Vagina (tissue), 2 donors: ENCODE results near the gene NEMF. TPM values are rescaled to one million over a fixed set of nuclear protein-coding genes. Genes with fewer than 3 reads are reported as not detected.
"Not testable (repeated sequence)": the region's sequence is repeated elsewhere in the genome, so short reads cannot be mapped to it uniquely, and the experiment has no call there.

Experiments
- DNase-seq, 2 donors: peaks; one replicate each; pipeline ENCODE4 v3.0.0-alpha.2; 2017; ENCODE audit errors: extremely low spot score in 2 of 2
- H3K27ac ChIP-seq: fragments of 200-600 bp; sonication (generic); one replicate; pipeline ENCODE4 v1.5.1; 2019
- H3K27me3 ChIP-seq: fragments of 200-600 bp; sonication (generic); one replicate; pipeline ENCODE4 v1.5.1; 2019
- H3K36me3 ChIP-seq, 2 donors: fragments of 200-600 bp; sonication (generic); one replicate each; pipeline ENCODE4 v1.5.1; 2017 to 2019
- H3K4me1 ChIP-seq: fragments of 200-600 bp; sonication (generic); one replicate; pipeline ENCODE4 v1.5.1; 2019
- H3K4me3 ChIP-seq, 2 donors: fragments of 200-600 bp; sonication (generic); 1 replicate in 1 of 2; 2 replicates in 1 of 2; pipeline ENCODE4 v1.5.1; 2016 to 2019
- H3K9me3 ChIP-seq: fragments of 200-600 bp; sonication (generic); one replicate; pipeline ENCODE4 v1.5.1; 2019
- POLR2A ChIP-seq, 2 donors: fragments of 450-650 bp; IDR thresholded peaks; one replicate each; pipeline ENCODE4 v1.6.1; 2017; ENCODE audit warnings: antibody characterized with exemption in 2 of 2, mild to moderate bottlenecking in 2 of 2, moderate library complexity in 2 of 2
- POLR2AphosphoS5 ChIP-seq, 2 donors: sonication (generic); formaldehyde crosslinking; IDR thresholded peaks; one replicate each; pipeline ENCODE4 v1.9.0; 2017; ENCODE audit warnings: antibody characterized with exemption in 2 of 2, mild to moderate bottlenecking in 2 of 2, low read depth in 1 of 2; ENCODE audit not compliant: insufficient read depth in 1 of 2
- intact Hi-C: fragments of 100-400 bp; cut with DNase I; formaldehyde crosslinking; loops from one replicate; pipeline ENCODE4 v1.15.1; 2023
- total RNA-seq: library from RNA; depleted of rRNA; stranded (reverse); fragments of >200 nt; gene quantifications from one replicate; pipeline ENCODE4 v1.2.3, GENCODE V29; 2016
- TF ChIP-seq, protein P1 (sequence below), 3 experiments: fragments of 450-650 bp in 2 of 3; fragments of 200-600 bp in 1 of 3; sonication (generic) in 1 of 3; IDR thresholded peaks; one replicate each; pipeline ENCODE4 v1.5.1; 2017 to 2019; ENCODE audit warnings: antibody characterized with exemption in 3 of 3, mild to moderate bottlenecking in 2 of 3, moderate library complexity in 2 of 3

The NEMF gene
- total RNA-seq, 1 donor from 2014 or later, result 77.8 TPM

DNA sequence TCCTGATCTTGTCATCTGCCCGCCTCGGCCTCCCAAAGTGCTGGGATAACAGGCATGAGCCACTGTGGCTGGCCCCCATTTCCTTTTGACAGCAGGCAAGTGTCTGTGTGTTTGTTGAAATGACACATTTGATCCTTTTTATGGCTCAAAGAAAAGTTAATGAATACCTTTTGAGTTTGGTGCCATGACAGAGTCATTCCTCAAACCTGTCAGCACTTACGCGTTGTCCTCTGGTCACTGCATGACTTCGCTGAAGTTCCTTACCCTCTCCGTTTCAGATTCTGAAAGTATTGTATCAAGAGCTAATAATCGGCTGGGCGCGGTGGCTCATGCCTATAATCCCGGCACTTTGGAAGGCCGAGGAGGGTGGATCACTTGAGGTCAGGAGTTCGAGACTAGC is 32.4 kb downstream of the NEMF start:
- Histone ChIP-seq H3K27ac (no peak overlapping the region), H3K4me1 (no peaks in the 10 kb centered on the region), H3K36me3 (peaks cover 8 to 85% of the 10 kb centered on the region in 2 donors), H3K4me3 (no peak overlapping the region), H3K9me3 (peaks cover 8% of the 10 kb centered on the region), H3K27me3 (no peaks in the 10 kb centered on the region)
- TF ChIP-seq POLR2A (IDR thresholded peaks at IDR 0.05), result no peak
- TF ChIP-seq POLR2AphosphoS5 (IDR thresholded peaks at IDR 0.05; ENCODE audit: insufficient read depth in 1 of 2, low read depth in 1 of 2), result no peak
- TF ChIP-seq, protein P1, sequence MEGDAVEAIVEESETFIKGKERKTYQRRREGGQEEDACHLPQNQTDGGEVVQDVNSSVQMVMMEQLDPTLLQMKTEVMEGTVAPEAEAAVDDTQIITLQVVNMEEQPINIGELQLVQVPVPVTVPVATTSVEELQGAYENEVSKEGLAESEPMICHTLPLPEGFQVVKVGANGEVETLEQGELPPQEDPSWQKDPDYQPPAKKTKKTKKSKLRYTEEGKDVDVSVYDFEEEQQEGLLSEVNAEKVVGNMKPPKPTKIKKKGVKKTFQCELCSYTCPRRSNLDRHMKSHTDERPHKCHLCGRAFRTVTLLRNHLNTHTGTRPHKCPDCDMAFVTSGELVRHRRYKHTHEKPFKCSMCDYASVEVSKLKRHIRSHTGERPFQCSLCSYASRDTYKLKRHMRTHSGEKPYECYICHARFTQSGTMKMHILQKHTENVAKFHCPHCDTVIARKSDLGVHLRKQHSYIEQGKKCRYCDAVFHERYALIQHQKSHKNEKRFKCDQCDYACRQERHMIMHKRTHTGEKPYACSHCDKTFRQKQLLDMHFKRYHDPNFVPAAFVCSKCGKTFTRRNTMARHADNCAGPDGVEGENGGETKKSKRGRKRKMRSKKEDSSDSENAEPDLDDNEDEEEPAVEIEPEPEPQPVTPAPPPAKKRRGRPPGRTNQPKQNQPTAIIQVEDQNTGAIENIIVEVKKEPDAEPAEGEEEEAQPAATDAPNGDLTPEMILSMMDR (IDR thresholded peaks at IDR 0.05), result no peak
- no peak for DNase-seq
- intact Hi-C loops, result no loop called here

DNA sequence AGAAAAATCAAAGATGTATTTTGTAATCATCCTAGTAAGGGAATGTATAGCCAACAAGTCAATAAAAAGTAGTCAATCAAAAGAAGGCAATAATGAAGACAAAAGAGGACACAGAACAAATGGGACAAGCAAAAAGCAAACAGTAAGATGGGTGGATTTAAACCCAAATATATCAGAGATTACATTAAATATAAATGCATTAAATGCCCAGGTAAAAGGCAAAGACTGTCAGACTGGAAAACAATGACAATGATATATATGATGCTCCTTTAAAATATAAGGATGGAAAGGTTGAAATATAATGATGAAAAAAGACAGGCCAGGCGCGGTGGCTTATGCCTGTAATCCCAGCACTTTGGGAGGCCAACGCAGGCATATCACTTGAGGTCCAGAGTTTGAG is 35.7 kb downstream of the NEMF start:
- intact Hi-C loops, result no loop called here
- peaks cover 8 to 88% of the 10 kb centered on the region in 2 donors for H3K36me3 ChIP-seq
- no peak overlapping the region for H3K27ac ChIP-seq
- no peak for TF ChIP-seq POLR2AphosphoS5 (IDR thresholded peaks at IDR 0.05; ENCODE audit: insufficient read depth in 1 of 2, low read depth in 1 of 2)
- TF ChIP-seq, protein P1 (IDR thresholded peaks at IDR 0.05), result no peak
- no peak for TF ChIP-seq POLR2A (IDR thresholded peaks at IDR 0.05)
- H3K27me3 ChIP-seq, result no peaks in the 10 kb centered on the region
- DNase-seq, result no peak
- H3K4me1 ChIP-seq, result no peaks in the 10 kb centered on the region
- H3K4me3 ChIP-seq, result no peak overlapping the region
- H3K9me3 ChIP-seq, result peaks cover 8% of the 10 kb centered on the region

DNA sequence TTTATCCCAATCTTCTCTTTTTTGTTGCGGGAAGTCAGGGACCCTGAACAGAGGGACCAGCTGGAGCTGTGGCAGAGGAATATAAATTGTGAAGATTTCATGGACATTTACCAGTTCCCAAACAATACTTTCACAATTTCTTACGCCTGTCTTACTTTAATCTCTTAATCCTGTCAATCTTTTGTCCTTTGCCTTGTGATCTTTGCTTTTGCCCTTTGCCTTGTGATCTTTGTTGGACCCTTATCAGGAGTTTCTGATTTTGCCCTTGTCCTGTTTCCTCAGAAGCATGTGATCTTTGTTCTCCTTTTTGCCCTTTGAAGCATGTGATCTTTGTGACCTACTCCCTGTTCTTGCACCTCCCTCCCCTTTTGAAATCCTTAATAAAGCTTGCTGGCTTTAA is 36.5 kb downstream of the NEMF start:
- H3K27me3 ChIP-seq, H3K9me3 ChIP-seq, DNase-seq, H3K27ac ChIP-seq, H3K4me1 ChIP-seq, H3K4me3 ChIP-seq, intact Hi-C loops: not testable (repeated sequence)
- H3K36me3 ChIP-seq, result peaks cover 8 to 94% of the 10 kb centered on the region in 2 donors

- no peak for DNase-seq
- Histone ChIP-seq H3K9me3 (no peaks in the 10 kb centered on the region), H3K4me1 (no peaks in the 10 kb centered on the region), H3K36me3 (peaks cover 0 to 70% of the 10 kb centered on the region in 2 donors), H3K27me3 (no peaks in the 10 kb centered on the region), H3K27ac (no peak overlapping the region), H3K4me3 (no peak overlapping the region)
- intact Hi-C loops, result no loop called here
- TF ChIP-seq, protein P1 (IDR thresholded peaks at IDR 0.05), result no peak
- TF ChIP-seq POLR2A (IDR thresholded peaks at IDR 0.05), result no peak
- no peak for TF ChIP-seq POLR2AphosphoS5 (IDR thresholded peaks at IDR 0.05; ENCODE audit: insufficient read depth in 1 of 2, low read depth in 1 of 2)
Observed at GRCh38 chr14:49808780-49809179, 43.8 kb downstream of the NEMF start.

- no peak for TF ChIP-seq POLR2A (IDR thresholded peaks at IDR 0.05)
- no peak for TF ChIP-seq POLR2AphosphoS5 (IDR thresholded peaks at IDR 0.05; ENCODE audit: insufficient read depth in 1 of 2, low read depth in 1 of 2)
- TF ChIP-seq, protein P1 (IDR thresholded peaks at IDR 0.05), result no peak
- DNase-seq, result no peak
- H3K27me3 ChIP-seq, result no peaks in the 10 kb centered on the region
Observed at GRCh38 chr14:49796025-49796424, 56.6 kb downstream of the NEMF start.

More at GRCh38 chr14:49796025-49796424, 56.6 kb downstream of the NEMF start:
- no peaks in the 10 kb centered on the region for H3K4me1 ChIP-seq
- H3K9me3 ChIP-seq, result no peaks in the 10 kb centered on the region
- intact Hi-C loops, result no loop called here
- H3K36me3 ChIP-seq, result peaks cover 0 to 88% of the 10 kb centered on the region in 2 donors
- H3K27ac ChIP-seq, result no peak overlapping the region
- H3K4me3 ChIP-seq, result no peak overlapping the region
